ENCODE measurements around the gene NRROS.
"Not testable (repeated sequence)": the region's sequence is repeated elsewhere in the genome, so short reads cannot be mapped to it uniquely, and the experiment has no call there.

Gene NRROS

DNA sequence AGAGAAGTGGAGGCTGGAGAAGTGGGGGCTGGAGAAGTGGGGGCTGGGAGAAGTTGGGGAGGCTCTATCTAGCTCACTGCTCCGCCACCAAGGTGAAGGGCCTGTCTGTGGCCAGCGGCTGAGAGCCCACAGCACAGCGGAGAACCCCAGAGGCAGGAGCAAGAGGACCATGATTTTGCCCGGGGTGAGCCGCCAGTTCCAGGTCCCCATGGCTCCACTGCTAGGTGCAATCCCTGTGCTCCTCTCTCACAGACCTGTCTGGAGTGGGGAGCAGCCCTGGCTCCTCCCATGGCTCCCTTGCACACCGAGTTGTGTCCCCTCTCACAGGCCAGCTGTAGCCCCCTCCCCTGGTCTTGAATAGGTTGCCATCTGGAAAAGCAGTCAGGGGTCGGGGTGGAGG lies 4.7 kb upstream of the NRROS start:
- Histone ChIP-seq H3K27me3 (ENCODE audit: insufficient read depth, poor library complexity, severe bottlenecking) (no peaks in the 10 kb centered on the region), H3K4me3 (replicated peaks; ENCODE audit: insufficient read depth, low read length) (no peak overlapping the region), H3K27ac (replicated peaks) (peak overlapping the region; percentile 59)
- no peak for DNase-seq (ENCODE audit: low read depth in 1 of 2, low spot score in 1 of 2)
- TF ChIP-seq GABPA (IDR thresholded peaks at IDR 0.05; ENCODE audit: low read depth) (no peak), SPI1 (IDR thresholded peaks at IDR 0.05; ENCODE audit: borderline replicate concordance, low read depth) (no peak), POLR2AphosphoS5 (IDR thresholded peaks at IDR 0.05; ENCODE audit: low read depth) (no peak)
- TF ChIP-seq, protein P1, sequence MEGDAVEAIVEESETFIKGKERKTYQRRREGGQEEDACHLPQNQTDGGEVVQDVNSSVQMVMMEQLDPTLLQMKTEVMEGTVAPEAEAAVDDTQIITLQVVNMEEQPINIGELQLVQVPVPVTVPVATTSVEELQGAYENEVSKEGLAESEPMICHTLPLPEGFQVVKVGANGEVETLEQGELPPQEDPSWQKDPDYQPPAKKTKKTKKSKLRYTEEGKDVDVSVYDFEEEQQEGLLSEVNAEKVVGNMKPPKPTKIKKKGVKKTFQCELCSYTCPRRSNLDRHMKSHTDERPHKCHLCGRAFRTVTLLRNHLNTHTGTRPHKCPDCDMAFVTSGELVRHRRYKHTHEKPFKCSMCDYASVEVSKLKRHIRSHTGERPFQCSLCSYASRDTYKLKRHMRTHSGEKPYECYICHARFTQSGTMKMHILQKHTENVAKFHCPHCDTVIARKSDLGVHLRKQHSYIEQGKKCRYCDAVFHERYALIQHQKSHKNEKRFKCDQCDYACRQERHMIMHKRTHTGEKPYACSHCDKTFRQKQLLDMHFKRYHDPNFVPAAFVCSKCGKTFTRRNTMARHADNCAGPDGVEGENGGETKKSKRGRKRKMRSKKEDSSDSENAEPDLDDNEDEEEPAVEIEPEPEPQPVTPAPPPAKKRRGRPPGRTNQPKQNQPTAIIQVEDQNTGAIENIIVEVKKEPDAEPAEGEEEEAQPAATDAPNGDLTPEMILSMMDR (IDR thresholded peaks at IDR 0.05; ENCODE audit: insufficient read depth, low read length) = no peak
- TF ChIP-seq, protein P2, sequence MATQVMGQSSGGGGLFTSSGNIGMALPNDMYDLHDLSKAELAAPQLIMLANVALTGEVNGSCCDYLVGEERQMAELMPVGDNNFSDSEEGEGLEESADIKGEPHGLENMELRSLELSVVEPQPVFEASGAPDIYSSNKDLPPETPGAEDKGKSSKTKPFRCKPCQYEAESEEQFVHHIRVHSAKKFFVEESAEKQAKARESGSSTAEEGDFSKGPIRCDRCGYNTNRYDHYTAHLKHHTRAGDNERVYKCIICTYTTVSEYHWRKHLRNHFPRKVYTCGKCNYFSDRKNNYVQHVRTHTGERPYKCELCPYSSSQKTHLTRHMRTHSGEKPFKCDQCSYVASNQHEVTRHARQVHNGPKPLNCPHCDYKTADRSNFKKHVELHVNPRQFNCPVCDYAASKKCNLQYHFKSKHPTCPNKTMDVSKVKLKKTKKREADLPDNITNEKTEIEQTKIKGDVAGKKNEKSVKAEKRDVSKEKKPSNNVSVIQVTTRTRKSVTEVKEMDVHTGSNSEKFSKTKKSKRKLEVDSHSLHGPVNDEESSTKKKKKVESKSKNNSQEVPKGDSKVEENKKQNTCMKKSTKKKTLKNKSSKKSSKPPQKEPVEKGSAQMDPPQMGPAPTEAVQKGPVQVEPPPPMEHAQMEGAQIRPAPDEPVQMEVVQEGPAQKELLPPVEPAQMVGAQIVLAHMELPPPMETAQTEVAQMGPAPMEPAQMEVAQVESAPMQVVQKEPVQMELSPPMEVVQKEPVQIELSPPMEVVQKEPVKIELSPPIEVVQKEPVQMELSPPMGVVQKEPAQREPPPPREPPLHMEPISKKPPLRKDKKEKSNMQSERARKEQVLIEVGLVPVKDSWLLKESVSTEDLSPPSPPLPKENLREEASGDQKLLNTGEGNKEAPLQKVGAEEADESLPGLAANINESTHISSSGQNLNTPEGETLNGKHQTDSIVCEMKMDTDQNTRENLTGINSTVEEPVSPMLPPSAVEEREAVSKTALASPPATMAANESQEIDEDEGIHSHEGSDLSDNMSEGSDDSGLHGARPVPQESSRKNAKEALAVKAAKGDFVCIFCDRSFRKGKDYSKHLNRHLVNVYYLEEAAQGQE (IDR thresholded peaks at IDR 0.05; ENCODE audit: insufficient replicate concordance, low read depth) = no peak

DNA sequence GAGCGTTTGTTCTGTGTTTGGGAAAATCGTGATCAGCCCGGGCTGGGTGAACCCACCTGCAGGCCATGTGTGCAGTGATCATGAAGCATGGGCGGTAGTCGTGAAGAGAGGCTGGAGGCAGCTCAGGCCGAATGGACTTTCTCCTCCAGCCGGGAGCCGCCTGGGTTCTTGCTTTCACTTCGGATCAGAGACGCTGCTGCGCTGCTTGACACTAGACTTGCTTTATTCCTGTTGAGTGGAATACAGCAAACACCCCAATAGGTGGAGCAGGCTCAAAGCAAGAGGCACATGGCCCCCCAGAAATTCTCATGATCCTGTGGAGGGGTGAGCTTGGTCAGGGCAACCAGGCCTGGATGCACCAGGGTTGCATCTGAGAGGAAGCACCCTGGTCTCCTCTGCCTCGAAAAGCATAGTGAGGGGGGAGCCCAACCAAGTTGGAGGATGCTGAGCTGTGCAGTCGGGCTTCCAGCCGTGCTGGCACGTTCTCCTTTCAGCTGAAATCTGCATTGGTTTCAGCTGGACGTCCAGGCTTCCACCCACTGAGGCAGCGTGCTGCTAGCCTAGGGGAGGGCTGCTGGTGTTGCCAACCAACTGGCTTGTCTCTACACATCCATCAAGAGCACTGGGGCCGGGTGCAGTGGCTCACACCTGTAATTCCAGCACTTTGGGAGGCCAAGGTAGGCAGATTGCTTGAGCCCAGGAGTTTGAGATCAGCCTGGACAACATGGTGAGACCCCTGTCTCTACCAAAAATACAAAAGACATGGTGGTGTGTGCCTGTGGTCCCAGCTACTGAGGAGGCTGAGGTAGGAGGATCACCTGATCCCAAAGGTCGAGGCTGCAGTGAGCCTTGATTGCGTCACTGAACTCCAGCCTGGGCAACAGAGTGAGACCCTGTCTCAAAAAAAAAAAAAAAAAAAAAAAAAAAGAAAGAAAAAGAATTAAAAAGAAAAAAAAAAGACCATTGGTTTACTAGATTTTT lies 2.8 kb upstream of the NRROS start:
- DNase-seq (ENCODE audit: low read depth in 1 of 2, low spot score in 1 of 2) = peak in 1 of 2 experiments; percentile 54
- Histone ChIP-seq H3K4me3 (replicated peaks; ENCODE audit: insufficient read depth, low read length) (no peak overlapping the region), H3K27ac (replicated peaks) (peak overlapping the region; percentile 44), H3K27me3 (ENCODE audit: insufficient read depth, poor library complexity, severe bottlenecking) (no peaks in the 10 kb centered on the region)
- TF ChIP-seq, protein P2 (IDR thresholded peaks at IDR 0.05; ENCODE audit: insufficient replicate concordance, low read depth) = no peak
- TF ChIP-seq, protein P1 (IDR thresholded peaks at IDR 0.05; ENCODE audit: insufficient read depth, low read length) = no peak
- TF ChIP-seq GABPA (IDR thresholded peaks at IDR 0.05; ENCODE audit: low read depth) (no peak), POLR2AphosphoS5 (IDR thresholded peaks at IDR 0.05; ENCODE audit: low read depth) (no peak), SPI1 (IDR thresholded peaks at IDR 0.05; ENCODE audit: borderline replicate concordance, low read depth) (no peak)

DNA sequence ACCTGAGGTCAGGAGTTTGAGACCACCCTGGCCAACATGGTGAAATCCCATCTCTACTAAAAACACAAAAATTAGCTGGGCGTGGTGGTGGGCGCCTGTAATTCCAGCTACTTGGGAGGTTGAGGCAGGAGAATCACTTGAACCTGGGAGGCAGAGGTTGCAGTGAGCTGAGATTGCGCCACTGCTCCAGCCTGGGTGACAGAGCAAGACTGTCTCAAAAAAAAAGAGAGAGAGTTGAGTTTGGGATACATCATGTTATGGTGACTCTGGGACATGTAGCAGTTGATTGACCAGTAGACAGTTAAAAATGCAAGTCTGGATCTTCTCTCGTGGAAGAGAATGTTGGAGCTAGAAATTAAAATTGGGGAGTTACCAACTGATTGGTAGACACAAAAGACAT lies 1.6 kb upstream of the NRROS start:
- H3K4me3 ChIP-seq (replicated peaks; ENCODE audit: insufficient read depth, low read length); H3K27me3 ChIP-seq (ENCODE audit: insufficient read depth, poor library complexity, severe bottlenecking): not testable (repeated sequence)
- H3K27ac ChIP-seq (replicated peaks) = peak overlapping the region; percentile 97
- DNase-seq (ENCODE audit: low read depth in 1 of 2, low spot score in 1 of 2) = peak in 1 of 2 experiments; percentile 59

DNA sequence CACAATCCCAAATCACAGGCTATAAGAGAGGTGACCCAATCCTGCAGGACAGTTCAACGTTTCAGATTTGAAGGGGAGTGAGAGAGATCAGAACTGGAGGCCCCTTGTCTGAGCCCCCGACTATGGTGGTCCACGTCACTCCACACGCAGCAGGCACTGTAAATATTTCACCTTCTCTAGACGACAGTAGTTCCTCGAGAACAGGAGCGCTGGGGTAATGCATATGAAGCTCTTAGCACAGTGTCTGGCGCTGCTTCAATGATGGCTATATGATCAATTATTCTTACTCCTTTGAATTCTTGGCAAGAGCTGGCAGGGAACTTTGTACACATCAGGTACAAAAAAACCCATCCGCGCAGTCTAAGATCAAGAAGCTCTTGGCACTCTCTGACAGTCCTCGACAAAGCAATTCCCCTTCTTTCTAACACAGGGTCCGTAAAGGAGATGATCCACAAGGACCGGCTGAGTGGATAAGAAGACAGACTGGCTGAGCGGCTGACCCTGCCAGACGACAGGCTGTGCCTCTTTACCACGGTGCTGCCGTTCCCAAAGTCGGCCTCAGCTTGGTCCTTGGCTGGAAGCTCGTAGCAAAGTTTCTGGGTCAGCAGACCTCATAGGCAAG lies 522 bp upstream of the NRROS start:
- H3K27me3 ChIP-seq (ENCODE audit: insufficient read depth, poor library complexity, severe bottlenecking) = no peaks in the 10 kb centered on the region
- peak overlapping the region; percentile 97 for H3K27ac ChIP-seq (replicated peaks)
- H3K4me3 ChIP-seq (replicated peaks; ENCODE audit: insufficient read depth, low read length) = peak overlapping the region; percentile 67
- DNase-seq (ENCODE audit: low read depth in 1 of 2, low spot score in 1 of 2) = no peak
- TF ChIP-seq, protein P2 (IDR thresholded peaks at IDR 0.05; ENCODE audit: insufficient replicate concordance, low read depth) = no peak
- TF ChIP-seq SPI1 (IDR thresholded peaks at IDR 0.05; ENCODE audit: borderline replicate concordance, low read depth) (no peak), GABPA (IDR thresholded peaks at IDR 0.05; ENCODE audit: low read depth) (no peak), POLR2AphosphoS5 (IDR thresholded peaks at IDR 0.05; ENCODE audit: low read depth) (no peak; the same call in none of the 2 replicates)
- TF ChIP-seq, protein P1 (IDR thresholded peaks at IDR 0.05; ENCODE audit: insufficient read depth, low read length) = no peak

All from HL-60 (cell line).